Measurements from ENCODE around the gene TCF7L1.
"Not testable (repeated sequence)": the region's sequence is repeated elsewhere in the genome, so short reads cannot be mapped to it uniquely, and the experiment has no call there.

TCF7L1 gene

DNA sequence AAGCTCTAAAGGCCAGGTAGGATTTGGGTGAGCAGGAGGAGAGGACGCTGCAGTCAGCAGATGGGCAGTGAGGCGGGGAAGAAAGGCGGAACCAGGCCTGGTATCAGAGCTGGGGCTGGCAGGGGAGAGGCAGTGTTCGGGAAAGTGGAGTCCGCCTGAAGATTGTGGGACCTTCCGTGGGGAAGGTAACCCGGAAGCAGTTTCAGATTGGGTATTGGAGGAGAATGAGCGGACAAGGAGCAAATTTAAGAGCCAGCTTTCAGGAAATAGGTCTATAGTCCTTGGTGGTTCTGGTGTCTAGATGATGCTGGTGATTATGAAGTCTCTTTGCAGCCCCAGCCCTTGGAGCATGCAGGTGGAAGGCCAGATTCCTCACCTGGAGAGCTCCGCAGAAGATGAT is 51.0 kb downstream of the TCF7L1 start:
- DNase-seq (ENCODE audit: low read depth), result no peak

DNA sequence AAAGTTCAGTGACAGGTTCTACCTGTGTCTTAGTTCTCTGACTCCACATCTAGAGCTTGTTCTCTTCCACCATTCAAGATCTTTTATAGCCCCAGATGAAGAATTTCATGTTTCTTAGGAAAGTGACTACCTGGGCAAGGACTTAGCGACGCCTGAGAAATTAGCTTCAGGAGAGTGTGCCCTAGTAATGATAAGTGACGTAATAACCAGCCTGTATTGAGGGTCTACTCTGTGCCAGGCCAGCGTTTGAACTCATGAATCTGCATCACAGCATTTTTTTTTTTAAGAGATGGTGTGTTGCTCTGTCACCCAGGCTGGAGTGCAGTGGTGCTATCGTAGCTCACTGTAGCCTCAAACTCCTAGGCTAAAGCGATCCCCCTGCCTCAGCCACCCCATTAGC is 51.8 kb downstream of the TCF7L1 start:
- DNase-seq (ENCODE audit: low read depth), result no peak

DNA sequence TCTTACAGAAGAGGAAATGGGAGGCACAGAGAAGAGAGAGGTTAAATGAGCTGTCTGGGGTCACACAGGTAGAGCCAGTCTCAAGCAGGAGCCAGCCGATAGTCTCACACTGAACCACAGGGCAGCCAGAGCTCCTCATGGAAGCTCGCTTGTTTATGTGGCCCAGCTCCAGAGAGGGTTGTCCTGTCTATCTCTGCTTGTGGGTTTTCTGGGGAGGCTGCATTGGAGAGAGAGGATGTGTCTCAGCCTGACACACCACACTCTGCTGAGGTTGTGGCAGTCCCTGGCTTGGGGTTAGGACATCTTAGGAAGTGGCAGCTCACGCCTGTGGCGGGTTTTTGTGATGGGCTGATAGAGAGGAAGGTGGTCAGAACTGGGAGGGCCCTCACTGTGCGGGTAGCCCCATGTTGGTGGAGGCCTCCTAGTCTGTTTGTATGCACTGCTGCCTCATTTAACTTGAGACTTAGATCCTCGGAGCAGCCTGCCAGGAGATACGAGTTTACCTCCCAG is 52.3 kb downstream of the TCF7L1 start:
- DNase-seq (ENCODE audit: low read depth), result no peak

DNA sequence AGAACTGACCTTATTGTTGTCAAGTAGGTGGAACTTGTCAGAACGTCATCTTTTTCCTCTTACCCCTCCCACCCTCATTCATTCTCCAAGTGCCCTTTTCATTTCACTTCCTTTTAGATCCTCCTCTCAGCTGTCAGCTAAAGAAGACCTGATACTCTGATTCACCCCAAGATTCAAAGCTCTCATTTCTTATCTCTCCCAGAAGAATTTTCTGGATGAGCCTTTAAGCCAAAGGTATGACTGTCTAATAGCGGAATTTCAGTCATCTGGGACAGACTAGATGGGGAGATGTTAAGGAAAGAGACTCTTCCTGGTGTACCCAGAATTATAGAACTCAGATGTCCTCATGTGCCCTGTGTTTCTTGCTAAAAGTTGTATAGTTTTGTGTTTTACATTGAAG is 53.9 kb downstream of the TCF7L1 start:
- no peak for DNase-seq (ENCODE audit: low read depth)

DNA sequence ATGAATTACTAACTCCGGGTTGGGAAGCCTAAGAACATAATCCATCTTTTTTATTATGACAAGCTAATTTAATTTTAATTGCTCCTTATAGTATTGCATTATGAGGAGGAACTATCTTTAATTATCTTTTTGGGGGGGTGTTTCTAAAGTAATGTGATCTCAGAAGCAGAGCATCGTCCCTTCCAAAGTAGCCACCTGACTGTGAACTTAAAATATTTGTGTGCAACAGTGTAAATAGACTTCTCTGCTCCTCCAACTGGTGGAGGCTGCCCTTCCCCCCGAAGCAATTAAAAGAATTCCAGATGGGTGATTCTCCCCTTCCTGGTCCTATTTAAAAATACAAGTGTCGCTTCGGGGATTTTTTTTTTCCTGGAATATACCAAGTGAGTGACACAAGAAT is 55.7 kb downstream of the TCF7L1 start:
- DNase-seq (ENCODE audit: low read depth), result no peak

DNA sequence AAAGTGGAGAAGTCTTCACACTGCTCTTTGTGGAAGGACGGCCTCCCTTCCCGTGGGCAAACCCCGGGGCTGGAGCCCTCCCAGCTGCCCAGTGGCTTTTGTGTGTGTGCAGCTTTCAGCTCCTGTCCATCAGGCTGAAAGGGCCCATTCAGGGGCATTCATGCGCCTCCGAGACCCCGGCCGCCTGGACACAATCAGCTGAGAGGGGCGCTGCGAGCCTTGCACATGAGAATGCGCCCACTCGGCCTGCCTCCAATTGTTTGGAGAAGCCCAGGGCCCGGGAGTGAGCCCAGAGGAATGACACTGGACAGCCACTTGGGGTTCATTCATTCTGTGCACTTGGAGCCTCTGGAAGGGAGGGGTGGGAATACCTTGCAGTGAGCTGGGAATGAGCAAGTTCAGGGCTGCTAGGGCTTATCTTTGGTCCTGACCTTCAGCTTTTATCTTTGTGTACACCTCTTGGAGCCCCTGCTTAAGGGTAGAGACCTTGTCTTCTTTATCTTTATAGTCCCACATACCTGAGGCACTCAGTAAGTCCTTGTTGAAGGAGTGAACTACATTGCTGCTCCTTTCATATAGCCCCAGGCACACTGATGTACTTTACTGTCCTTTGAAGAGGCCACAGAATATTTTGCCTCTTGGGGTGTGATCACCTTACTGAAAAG is 56.5 kb downstream of the TCF7L1 start:
- no peak for DNase-seq (ENCODE audit: low read depth)

DNA sequence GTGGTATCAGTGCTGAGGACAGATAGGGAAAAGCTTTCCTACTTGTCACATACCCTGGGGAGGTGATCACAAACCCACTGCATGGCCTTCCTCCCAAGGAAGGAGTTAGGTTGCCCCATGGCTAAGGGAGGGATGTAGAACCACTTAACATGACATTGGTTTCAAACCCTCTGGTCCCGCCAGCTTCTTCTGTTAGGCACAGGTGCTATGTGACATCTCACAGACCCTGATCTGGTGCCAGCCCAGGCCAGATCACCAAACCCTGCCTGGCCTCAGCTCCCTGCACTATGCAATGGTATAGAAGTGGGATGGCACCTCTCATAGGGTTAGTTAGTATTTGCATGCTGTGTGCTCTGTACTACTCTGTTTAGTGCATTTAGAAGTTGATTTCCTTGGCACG is 58.0 kb downstream of the TCF7L1 start:
- DNase-seq (ENCODE audit: low read depth), result no peak

DNA sequence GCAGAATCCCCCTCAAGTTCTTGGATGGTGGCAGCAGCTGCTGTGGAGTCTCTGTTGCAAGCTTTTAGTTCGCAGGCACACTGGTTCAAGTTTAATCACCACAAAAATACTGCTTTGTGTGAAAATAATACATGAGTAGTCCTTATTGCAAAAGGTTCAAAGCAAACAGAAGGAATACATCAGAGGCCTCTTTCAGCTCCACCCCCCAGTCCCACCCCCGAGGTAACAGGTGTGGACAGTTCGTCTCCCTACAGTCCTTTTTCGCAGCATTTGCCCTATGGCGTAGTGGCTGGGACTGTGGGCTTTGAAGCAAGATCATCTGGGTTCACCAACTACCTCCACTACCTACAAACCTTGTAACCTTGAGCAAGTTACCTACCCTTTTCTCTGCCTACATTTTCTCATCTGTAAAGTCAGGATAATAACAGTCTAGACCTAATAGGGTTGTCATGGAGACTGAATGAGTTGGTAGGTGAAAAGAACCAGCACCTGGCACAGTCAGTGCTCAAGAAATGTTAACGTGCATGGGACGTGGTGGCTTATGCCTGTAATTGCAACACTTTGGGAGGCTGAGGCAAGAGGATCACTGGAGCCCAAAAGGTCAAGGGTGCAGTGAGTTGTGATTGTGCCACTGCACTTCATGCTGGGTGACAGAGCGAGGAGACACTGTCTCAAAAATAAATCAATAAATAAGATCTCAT is 61.7 kb downstream of the TCF7L1 start:
- DNase-seq (ENCODE audit: low read depth), result no peak

DNA sequence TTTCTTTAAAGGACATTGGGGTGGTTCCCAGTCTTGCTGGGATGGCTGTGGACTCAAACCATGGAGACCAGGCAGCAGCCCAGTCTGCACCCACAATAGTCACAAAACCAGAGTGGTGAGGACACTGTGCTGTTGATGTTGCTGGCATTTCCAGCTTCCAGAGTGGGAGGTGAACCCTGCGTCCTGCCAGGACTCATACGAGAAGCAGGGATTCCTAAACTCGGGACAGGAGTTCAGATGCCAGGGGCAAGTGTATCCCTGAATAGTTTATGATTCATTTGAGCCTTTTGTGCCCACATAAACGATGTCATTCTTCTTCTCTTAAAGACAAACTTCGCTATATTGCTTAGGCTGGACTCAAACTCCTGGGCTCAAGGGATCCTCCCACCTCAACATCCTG is 62.8 kb downstream of the TCF7L1 start:
- DNase-seq (ENCODE audit: low read depth), result no peak

DNA sequence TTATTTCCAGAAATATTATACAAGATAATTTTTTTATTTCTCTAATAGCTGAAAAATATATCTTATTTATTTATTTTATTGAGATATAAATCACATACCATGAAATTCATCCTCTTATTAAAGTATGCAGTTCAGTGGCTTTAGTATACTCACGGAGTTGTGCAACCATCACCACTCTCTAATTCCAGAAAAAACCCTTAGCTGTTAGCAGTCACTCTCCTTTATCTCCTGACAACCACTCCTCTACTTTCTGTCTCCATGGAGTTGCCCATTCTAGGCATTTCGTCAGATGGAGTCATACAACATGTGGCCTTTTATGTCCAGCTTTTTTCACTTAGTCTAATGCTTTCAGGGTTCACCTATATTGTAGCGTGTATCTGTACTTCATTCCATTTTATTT is 66.5 kb downstream of the TCF7L1 start:
- no peak for DNase-seq (ENCODE audit: low read depth)

DNA sequence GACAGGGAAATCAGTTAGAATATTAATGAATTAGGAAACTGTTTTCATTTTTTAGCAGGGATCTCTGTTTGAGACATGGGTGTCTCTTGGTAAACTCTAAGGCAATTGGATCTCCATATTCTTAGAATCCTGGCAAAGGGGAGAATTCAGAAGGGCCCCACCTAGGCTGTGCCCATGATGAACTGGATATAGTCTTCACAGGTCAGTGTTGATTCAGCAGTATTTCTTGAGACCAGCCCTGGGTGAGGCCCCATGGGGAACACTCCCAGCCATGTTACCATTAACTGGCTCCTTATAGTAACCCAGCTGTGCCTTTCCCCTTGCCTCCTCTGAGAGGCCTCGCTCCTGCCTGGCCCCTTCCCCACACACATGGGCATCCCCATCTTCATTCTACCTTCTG is 76.7 kb downstream of the TCF7L1 start:
- no peak for DNase-seq (ENCODE audit: low read depth)

DNA sequence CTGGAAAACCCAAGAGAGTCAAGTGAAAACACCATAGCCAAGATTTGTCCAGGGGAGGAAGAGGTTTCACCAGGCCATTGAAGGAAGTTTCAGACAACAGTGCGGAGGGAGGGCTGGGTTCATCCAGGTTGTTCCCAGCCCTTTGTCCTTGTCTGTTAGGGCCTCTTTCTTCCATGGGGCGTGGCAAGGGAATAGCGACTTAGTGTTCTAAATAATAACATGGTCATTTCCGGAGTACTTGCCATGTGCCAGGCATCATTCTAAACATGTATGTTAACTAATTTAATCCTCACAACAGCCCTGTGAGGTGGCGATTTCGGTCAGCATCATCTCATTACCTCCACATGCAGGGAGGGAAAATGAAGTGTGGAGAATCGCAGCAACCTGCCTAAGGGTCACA is 77.3 kb downstream of the TCF7L1 start:
- DNase-seq (ENCODE audit: low read depth), result no peak

DNA sequence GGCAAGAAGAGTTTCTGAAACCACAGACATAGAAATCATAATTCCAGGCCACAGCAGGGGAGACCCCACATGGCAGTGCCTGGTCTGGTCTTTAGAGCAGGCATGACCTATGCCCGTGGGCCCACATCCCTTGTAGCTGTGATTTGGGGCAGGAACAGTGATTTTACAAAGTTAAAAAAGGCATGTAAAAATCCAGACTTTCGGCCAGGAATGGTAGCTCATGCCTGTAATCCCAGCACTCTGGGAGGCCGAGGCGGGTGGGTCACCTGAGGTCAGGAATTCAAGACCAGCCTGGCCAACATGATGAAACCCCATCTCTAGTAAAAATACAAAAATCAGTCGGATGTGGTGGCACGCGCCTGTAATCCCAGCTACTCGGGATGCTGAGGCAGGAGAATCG is 78.4 kb downstream of the TCF7L1 start:
- DNase-seq (ENCODE audit: low read depth), result not testable (repeated sequence)

DNA sequence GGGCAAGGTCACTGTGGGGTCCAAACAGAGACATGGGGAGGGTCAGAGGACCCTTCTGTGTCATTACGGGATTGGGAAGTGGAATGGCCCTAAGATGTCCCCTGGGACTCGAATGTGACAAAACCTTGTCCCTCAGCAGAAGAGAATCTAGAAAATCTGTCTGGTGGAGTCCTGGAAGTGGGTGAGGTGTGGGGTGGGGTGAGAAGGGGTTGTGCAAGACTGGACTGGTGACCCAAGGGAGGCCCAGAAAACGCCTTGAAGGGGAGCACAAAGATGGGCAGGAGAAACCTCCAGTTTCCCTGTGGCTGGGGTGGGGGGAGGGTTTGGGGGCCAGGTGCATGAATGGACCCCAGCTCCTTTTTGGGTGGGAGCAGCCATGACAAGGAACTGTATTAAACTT is 79.6 kb downstream of the TCF7L1 start:
- no peak for DNase-seq (ENCODE audit: low read depth)

DNA sequence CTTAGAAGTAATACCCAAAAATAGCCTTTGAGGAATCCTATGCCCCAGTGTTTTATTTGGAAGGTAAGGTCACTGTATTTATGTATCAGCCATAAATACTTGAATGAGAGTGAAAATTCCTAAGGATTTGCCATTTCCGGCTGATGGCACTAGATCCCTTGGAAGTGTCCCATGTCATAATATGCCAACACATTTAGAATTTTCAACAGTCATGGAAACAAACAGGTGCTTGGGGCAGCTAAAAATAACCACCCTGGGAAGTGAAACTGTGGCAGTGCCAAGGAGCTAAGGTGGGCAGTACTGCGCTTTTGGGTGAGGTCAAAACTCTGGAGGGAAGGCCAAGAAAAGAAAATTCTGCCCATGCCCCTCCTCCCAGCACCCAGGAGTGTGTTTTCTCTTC is 80.2 kb downstream of the TCF7L1 start:
- no peak for DNase-seq (ENCODE audit: low read depth)

DNA sequence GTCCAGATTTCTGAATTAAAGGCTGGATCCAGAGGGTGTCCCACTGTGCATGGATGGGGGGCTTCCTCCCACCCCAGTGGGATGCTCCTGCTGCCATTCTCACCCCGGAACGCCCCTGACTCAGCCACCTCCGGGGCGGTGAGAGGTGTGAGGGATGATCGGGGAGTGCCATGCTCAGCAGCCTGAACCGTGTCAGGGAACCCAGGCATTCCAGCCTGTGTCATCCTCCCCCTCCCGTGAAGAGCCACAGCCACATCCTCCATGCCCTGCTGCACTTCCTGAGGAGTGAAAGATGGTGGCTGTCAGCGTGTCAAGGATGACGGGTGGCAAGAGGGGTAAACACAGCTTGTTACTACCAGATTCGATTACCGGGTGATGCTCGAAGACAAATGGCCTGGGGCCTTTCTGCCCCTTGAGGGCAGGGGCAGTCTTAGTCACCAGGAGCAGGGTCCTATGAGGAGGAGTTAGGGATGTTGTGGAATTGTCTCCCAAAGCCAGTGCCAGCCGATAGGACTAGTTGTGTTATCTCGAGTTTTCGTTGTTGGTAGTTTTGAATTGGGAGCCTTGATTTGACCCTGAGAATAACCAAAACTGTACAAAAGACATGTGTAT is 80.8 kb downstream of the TCF7L1 start:
- DNase-seq (ENCODE audit: low read depth), result no peak

DNA sequence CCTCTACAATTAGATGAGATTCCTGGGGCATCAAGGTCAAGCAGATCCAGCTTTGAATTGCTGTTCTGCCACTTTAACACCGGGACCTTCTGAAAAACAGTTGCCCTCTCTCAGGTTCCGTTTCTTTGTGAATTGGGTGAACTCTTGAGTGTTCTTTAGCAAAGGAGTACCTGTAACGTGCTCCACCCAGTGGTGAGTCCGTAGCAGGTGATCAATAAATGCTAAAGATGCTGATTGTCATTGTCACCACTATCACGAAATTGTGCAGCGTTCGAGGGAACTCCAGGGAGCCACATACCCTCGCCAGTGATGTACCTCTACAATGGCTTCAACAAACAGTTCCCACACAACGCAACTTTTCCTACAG is 81.9 kb downstream of the TCF7L1 start:
- no peak for DNase-seq (ENCODE audit: low read depth)

DNA sequence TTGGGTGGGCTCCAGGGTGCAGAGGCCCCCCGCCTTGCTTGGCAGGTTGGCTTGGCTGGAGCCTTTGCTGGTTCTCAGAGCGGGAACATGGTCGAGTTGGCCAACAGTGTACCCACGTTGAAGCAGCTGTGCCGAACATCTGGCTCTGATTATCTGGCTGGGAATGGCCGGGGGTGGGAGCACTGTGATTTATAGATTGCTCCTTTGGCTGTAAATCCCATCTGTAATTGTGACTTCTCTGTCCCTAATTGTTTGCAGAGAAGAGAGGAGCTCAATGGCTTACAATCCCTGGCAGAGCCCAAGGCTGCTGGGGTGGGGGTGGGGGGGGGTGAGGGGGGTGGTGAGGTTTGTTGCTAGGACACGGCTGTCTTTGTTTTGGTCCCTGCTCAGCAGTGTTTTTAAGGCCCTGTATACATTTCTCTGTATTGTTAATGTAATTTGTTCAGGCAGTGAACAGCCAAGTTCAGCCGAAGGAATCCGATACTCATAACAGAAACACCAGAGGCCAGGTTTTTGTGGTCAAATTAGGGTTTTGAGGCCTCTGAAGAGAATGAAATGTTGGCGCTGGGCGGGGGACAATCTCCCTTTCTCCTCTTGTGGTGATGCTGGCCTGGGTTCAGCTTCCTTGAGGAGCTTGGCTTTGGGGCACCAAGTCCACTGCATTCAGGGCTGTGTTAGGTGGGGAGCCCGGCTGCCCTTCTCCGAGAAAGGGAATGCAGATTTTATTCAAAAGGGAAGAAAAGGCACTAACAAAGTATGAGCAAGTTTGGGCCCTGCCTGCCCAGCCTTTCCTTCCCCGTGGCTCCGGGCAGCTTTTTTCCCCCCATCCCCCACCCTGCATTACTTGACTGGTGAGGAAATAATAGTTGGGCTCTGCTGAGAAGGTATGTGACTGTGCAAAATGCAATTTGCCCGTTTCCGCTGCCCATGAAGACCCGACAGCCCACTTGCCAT is 82.5 kb downstream of the TCF7L1 start:
- no peak for DNase-seq (ENCODE audit: low read depth)

DNA sequence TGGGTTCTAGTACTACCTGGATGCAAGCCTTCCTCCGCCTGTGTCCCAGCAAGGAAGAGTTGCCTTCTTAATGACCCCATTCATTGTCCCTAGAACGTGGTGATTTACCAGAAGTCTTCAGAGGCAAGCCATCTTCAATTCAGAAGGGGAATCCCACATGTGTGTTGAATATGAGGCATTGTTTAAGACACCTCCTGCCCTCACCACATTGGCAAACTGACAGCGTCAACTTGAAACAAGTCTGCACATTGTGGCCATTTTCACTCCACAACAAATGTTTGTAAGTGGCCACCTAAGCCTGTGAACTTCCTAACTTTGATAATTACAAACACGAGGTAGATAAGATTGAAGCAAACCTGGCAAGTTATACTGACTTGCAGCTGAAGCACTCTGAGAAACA is 83.7 kb downstream of the TCF7L1 start:
- no peak for DNase-seq (ENCODE audit: low read depth)

DNA sequence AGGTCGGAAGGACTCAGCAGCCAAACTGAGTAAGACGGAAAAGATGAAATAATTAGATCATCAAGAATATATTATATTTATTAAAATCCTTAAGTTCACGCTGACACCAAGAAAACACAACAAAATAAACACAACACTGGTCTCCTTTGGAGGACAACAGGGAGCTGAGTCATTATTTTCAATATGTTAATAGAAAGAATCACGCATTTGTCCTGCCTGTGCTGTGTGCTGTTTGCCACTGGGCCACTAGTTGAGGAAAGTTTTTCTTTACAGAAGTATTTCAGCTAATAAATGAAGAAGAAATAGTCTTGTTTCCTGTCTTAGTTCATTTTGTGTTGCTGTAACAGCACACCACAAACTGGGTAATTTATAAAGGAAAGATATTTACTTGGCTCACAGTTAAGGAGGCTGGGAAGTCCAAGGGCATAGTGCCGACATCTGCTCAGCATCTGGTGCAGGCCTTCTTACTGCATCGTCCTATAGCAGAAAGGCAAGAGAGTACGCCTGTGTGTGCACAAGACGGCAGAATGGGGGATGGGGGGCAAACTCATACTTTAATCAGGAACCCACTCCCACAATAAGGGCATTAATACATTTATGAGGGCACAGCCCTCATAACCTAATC is 88.0 kb downstream of the TCF7L1 start:
- no peak for DNase-seq (ENCODE audit: low read depth)

DNA sequence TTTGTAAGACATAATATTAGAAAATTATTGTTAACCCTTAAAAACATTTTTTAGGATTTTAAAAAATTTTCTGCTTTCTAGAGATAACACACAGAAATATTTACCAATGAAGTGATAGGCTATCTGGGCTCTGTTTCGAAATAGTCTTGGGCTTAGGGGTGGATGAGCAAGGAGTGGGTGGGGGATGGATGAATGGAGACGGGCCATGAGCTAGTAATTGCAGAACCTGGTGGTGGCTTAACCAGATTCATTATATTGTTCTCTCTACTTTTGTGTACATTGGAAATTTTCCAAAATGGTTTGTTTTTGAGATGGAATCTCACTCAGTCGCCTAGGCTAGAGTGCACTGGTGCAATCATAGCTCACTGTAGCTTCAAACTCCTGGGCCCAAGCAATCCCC is 89.6 kb downstream of the TCF7L1 start:
- DNase-seq (ENCODE audit: low read depth), result no peak

DNA sequence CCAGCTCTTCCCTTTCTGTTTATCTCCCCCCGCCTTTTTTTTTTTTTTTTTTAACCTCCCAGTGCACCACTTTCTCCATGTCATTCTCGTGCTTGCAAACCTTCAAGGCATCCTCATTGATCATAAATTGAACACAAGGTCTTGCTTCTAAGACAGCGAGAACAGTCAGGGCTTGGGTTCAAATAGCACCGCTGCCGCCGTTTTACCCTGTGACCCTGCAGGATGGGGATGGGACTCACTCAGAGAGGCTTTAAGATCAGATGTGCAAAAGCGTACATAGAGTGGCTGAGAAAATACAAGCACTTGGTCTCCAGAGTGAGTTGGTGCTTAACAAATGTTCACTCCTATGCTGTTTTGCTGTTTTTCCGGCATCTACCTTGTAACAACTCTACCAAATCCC is 93.6 kb downstream of the TCF7L1 start:
- DNase-seq (ENCODE audit: low read depth), result no peak
